ENCODE measurements around the gene SMARCA5. TPM values are rescaled to one million over a fixed set of nuclear protein-coding genes. Genes with fewer than 3 reads are reported as not detected.

Gene SMARCA5
- total RNA-seq, 1 experiment from 2014 or later = 107 TPM

DNA sequence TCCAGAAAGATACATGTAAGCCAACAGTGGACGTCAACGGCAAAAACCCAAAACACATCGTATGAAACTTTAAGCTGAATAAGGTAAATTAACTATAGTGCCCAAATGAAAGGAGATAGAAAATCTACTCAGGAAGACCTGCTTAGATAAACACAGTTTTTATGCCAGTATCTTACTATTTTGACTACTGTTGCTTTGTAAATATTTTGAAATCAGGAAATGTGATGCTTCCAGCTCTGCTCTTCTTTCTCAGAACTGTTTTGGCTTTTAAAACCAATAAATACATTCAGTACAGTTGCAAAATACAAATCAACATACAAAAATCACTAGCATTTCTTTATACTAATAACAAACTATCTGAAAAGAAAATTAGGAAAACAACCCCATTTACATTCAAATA, 83.8 kb downstream of the SMARCA5 start:
- H3K27ac ChIP-seq (ENCODE audit: insufficient read length, low read depth, low read length) = no peak overlapping the region
- no peak for DNase-seq
- no peak overlapping the region for H2BK12ac ChIP-seq (ENCODE audit: insufficient read length, low read depth, low read length)
- H3K79me2 ChIP-seq (ENCODE audit: insufficient read depth, low read length) = no peaks in the 10 kb centered on the region
- no peaks in the 10 kb centered on the region for H3K4me1 ChIP-seq (ENCODE audit: insufficient read depth, low read length)
- no peak overlapping the region for H3K4ac ChIP-seq (ENCODE audit: low read depth, low read length)
- no peak overlapping the region for H2AK5ac ChIP-seq (ENCODE audit: insufficient read length, low read length)
- H3K9me3 Mint-ChIP-seq = peaks cover 11 to 21% of the 10 kb centered on the region in 2 experiments
- TF ChIP-seq, protein P1, sequence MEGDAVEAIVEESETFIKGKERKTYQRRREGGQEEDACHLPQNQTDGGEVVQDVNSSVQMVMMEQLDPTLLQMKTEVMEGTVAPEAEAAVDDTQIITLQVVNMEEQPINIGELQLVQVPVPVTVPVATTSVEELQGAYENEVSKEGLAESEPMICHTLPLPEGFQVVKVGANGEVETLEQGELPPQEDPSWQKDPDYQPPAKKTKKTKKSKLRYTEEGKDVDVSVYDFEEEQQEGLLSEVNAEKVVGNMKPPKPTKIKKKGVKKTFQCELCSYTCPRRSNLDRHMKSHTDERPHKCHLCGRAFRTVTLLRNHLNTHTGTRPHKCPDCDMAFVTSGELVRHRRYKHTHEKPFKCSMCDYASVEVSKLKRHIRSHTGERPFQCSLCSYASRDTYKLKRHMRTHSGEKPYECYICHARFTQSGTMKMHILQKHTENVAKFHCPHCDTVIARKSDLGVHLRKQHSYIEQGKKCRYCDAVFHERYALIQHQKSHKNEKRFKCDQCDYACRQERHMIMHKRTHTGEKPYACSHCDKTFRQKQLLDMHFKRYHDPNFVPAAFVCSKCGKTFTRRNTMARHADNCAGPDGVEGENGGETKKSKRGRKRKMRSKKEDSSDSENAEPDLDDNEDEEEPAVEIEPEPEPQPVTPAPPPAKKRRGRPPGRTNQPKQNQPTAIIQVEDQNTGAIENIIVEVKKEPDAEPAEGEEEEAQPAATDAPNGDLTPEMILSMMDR (conservative IDR thresholded peaks at IDR 0.05) = no peak
- peaks cover 0 to 3% of the 10 kb centered on the region in 2 experiments; a peak in 2 of 4 replicates for H3K4me1 Mint-ChIP-seq
- peaks cover 4 to 12% (median 5%) of the 10 kb centered on the region in 3 experiments for H3K36me3 Mint-ChIP-seq (ENCODE audit: insufficient read depth in 1 of 3, low read depth in 3 of 3)
- H4K20me1 ChIP-seq (ENCODE audit: control insufficient read depth, insufficient read depth, insufficient read length) = no peaks in the 10 kb centered on the region
- H3K27me3 Mint-ChIP-seq (ENCODE audit: low read depth) = no peaks in the 10 kb centered on the region
- H3K79me1 ChIP-seq (ENCODE audit: insufficient read depth, low read depth, low read length, poor library complexity, severe bottlenecking) = no peaks in the 10 kb centered on the region
- H2AFZ ChIP-seq (ENCODE audit: low read length) = no peak overlapping the region
- no peak overlapping the region for H4K8ac ChIP-seq (replicated peaks; ENCODE audit: insufficient read length, low read depth, low read length)
- H2BK120ac ChIP-seq (ENCODE audit: low read depth, low read length, poor library complexity, severe bottlenecking) = no peak overlapping the region
- H4K91ac ChIP-seq (ENCODE audit: insufficient read length, low read depth, low read length) = no peak overlapping the region
- H3K4me3 Mint-ChIP-seq = no peak overlapping the region
- no peak overlapping the region for H3T11ph ChIP-seq (ENCODE audit: low read length)
- no peak overlapping the region for H3K27ac Mint-ChIP-seq
- H3K56ac ChIP-seq (ENCODE audit: insufficient read length, low read depth, low read length) = no peak overlapping the region
- no peak overlapping the region for H3K14ac ChIP-seq (ENCODE audit: insufficient read depth, low read length)
- WGBS (ENCODE audit: extremely low coverage, insufficient read length, low lambda C conversion rate) = no CpG with 5 or more reads among the region's 3 CpGs
- no peak overlapping the region for H2BK20ac ChIP-seq (ENCODE audit: low read depth, low read length, poor library complexity, severe bottlenecking)
- H3K18ac ChIP-seq (ENCODE audit: insufficient read length, low read depth, low read length) = no peak overlapping the region
- H3K9ac ChIP-seq (ENCODE audit: extremely low read depth, insufficient read length, low read length) = no peak overlapping the region
- H2BK5ac ChIP-seq (ENCODE audit: insufficient read length, low read length) = no peak overlapping the region
- H3K23me2 ChIP-seq (ENCODE audit: insufficient read length, low read depth, low read length, poor library complexity, severe bottlenecking) = no peaks in the 10 kb centered on the region
- H3K9me3 ChIP-seq (ENCODE audit: control insufficient read depth, low read depth, low read length) = peaks cover 5% of the 10 kb centered on the region
- H4K5ac ChIP-seq (ENCODE audit: insufficient read length, low read depth, low read length) = no peak overlapping the region
- no peak overlapping the region for H3K23ac ChIP-seq (ENCODE audit: insufficient read length, low read depth, low read length)
- H3K27me3 ChIP-seq (ENCODE audit: insufficient read depth, low read length) = no peaks in the 10 kb centered on the region
- no peak overlapping the region for H2BK15ac ChIP-seq (ENCODE audit: low read depth, low read length)
- no peak overlapping the region for H3K4me2 ChIP-seq (ENCODE audit: insufficient read depth, insufficient read length, low read length)

All from H9 (cell line).